Measurements from ENCODE around the gene IGFBP6.
A peak's percentile ranks its signal among the peaks of the same experiment; 100 is the strongest.
"Not testable (repeated sequence)": the region's sequence is repeated elsewhere in the genome, so short reads cannot be mapped to it uniquely, and the experiment has no call there.

The IGFBP6 gene

GRCh38 chr12:53091756-53092155 is 5.7 kb upstream of the IGFBP6 start:
- Histone ChIP-seq H3K79me1 (ENCODE audit: low read depth, low read length) (no peaks in the 10 kb centered on the region), H3K4me1 (ENCODE audit: control insufficient read depth in 2 of 2, insufficient read depth in 1 of 2, low read depth in 1 of 2, low read length in 2 of 2) (peaks cover 0 to 7% of the 10 kb centered on the region in 2 donors), H3K23ac (ENCODE audit: low read depth, low read length, poor library complexity) (no peak overlapping the region), H3K36me3 (replicated peaks in 1 of 2; ENCODE audit: control insufficient read depth in 2 of 2, insufficient read depth in 2 of 2, low read length in 2 of 2) (no peaks in the 10 kb centered on the region), H3K9me3 (replicated peaks in 1 of 2; ENCODE audit: control insufficient read depth in 2 of 2, insufficient read depth in 1 of 2, low read depth in 1 of 2, low read length in 2 of 2) (no peaks in the 10 kb centered on the region), H3K4ac (ENCODE audit: low read length) (no peak overlapping the region), H3K14ac (ENCODE audit: low read length) (no peak overlapping the region), H4K91ac (ENCODE audit: low read depth, low read length, poor library complexity) (no peak overlapping the region), H3K4me3 (ENCODE audit: low read length in 2 of 2) (no peak overlapping the region), H3K27ac (replicated peaks; ENCODE audit: low read length) (no peak overlapping the region), H2BK15ac (ENCODE audit: low read length) (no peak overlapping the region), H3K18ac (ENCODE audit: low read length) (no peak overlapping the region), H2BK120ac (ENCODE audit: low read depth, low read length) (no peak overlapping the region), H2AFZ (ENCODE audit: low read length) (no peak overlapping the region), H2BK12ac (ENCODE audit: low read length) (no peak overlapping the region), H3K4me2 (ENCODE audit: insufficient read depth, low read length, poor library complexity, severe bottlenecking) (no peak overlapping the region), H3K9ac (ENCODE audit: low read depth, low read length, poor library complexity) (no peak overlapping the region), H2BK5ac (ENCODE audit: low read length) (no peak overlapping the region), H4K8ac (ENCODE audit: low read depth, low read length) (no peak overlapping the region), H3K27me3 (ENCODE audit: control insufficient read depth in 3 of 3, insufficient read depth in 3 of 3, low read depth in 1 of 3, low read length in 3 of 3) (peaks cover 0 to 64% (median 5%) of the 10 kb centered on the region in 3 experiments), H2AK5ac (ENCODE audit: low read depth, low read length) (no peak overlapping the region)
- no CpG with 5 or more reads among the region's 6 CpGs for WGBS, 2 donors (ENCODE audit: extremely low coverage in 2 of 2, insufficient read length in 2 of 2, insufficient replicate concordance in 1 of 2)
- DNase-seq (ENCODE audit: low spot score): no peak

GRCh38 chr12:53093777-53094393 is 3.6 kb upstream of the IGFBP6 start:
- H3K4me3 ChIP-seq (ENCODE audit: low read length in 2 of 2): peak overlapping the region in 1 of 2 donors; percentile 30
- peaks cover 7 to 14% of the 10 kb centered on the region in 2 donors for H3K4me1 ChIP-seq (ENCODE audit: control insufficient read depth in 2 of 2, insufficient read depth in 1 of 2, low read depth in 1 of 2, low read length in 2 of 2)
- no CpG with 5 or more reads among the region's 6 CpGs for WGBS, 2 donors (ENCODE audit: extremely low coverage in 2 of 2, insufficient read length in 2 of 2, insufficient replicate concordance in 1 of 2)
- H2BK5ac ChIP-seq (ENCODE audit: low read length): no peak overlapping the region
- H3K23ac ChIP-seq (ENCODE audit: low read depth, low read length, poor library complexity): no peak overlapping the region
- H3K4ac ChIP-seq (ENCODE audit: low read length): no peak overlapping the region
- H2BK12ac ChIP-seq (ENCODE audit: low read length): no peak overlapping the region
- H4K8ac ChIP-seq (ENCODE audit: low read depth, low read length): no peak overlapping the region
- no peak overlapping the region for H4K91ac ChIP-seq (ENCODE audit: low read depth, low read length, poor library complexity)
- no peaks in the 10 kb centered on the region for H3K79me1 ChIP-seq (ENCODE audit: low read depth, low read length)
- DNase-seq (ENCODE audit: low spot score): no peak
- no peak overlapping the region for H2BK15ac ChIP-seq (ENCODE audit: low read length)
- no peak overlapping the region for H2BK120ac ChIP-seq (ENCODE audit: low read depth, low read length)
- H3K9me3 ChIP-seq (replicated peaks in 1 of 2; ENCODE audit: control insufficient read depth in 2 of 2, insufficient read depth in 1 of 2, low read depth in 1 of 2, low read length in 2 of 2): no peaks in the 10 kb centered on the region
- no peak overlapping the region for H3K4me2 ChIP-seq (ENCODE audit: insufficient read depth, low read length, poor library complexity, severe bottlenecking)
- no peak overlapping the region for H2AK5ac ChIP-seq (ENCODE audit: low read depth, low read length)
- H3K9ac ChIP-seq (ENCODE audit: low read depth, low read length, poor library complexity): no peak overlapping the region
- no peak overlapping the region for H3K18ac ChIP-seq (ENCODE audit: low read length)
- no peaks in the 10 kb centered on the region for H3K36me3 ChIP-seq (replicated peaks in 1 of 2; ENCODE audit: control insufficient read depth in 2 of 2, insufficient read depth in 2 of 2, low read length in 2 of 2)
- H3K14ac ChIP-seq (ENCODE audit: low read length): no peak overlapping the region
- peaks cover 4 to 80% (median 26%) of the 10 kb centered on the region in 3 experiments for H3K27me3 ChIP-seq (ENCODE audit: control insufficient read depth in 3 of 3, insufficient read depth in 3 of 3, low read depth in 1 of 3, low read length in 3 of 3)
- no peak overlapping the region for H2AFZ ChIP-seq (ENCODE audit: low read length)
- H3K27ac ChIP-seq (replicated peaks; ENCODE audit: low read length): no peak overlapping the region

DNA sequence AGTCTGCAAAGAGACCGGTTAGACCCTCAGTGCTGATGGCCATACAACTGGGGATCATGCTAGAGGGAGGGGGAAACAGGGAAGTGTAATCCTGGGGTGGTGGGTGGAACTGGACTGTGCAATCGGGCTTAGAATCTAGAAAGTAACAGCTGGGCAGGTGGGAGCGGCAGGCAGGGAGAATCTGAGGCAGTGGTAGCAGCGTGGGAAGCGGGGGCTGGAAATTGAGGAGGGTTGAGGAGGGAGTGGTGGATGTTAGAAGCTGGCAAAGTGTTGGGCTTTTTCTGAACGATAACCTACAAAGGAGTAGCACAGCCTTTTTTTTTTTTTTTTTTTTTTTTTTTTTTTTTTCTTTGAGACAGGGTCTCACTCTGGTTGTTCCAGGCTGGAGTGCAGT is 3.1 kb upstream of the IGFBP6 start:
- Histone ChIP-seq H2BK15ac (ENCODE audit: low read length) (no peak overlapping the region), H3K27me3 (ENCODE audit: control insufficient read depth in 3 of 3, insufficient read depth in 3 of 3, low read depth in 1 of 3, low read length in 3 of 3) (peaks cover 4 to 85% (median 31%) of the 10 kb centered on the region in 3 experiments), H3K79me1 (ENCODE audit: low read depth, low read length) (no peaks in the 10 kb centered on the region), H3K4me3 (ENCODE audit: low read length in 2 of 2) (peak overlapping the region in 1 of 2 donors; percentile 30), H4K91ac (ENCODE audit: low read depth, low read length, poor library complexity) (no peak overlapping the region), H3K4me1 (ENCODE audit: control insufficient read depth in 2 of 2, insufficient read depth in 1 of 2, low read depth in 1 of 2, low read length in 2 of 2) (peaks cover 7 to 17% of the 10 kb centered on the region in 2 donors), H2AK5ac (ENCODE audit: low read depth, low read length) (no peak overlapping the region), H3K14ac (ENCODE audit: low read length) (no peak overlapping the region), H2BK5ac (ENCODE audit: low read length) (no peak overlapping the region), H3K18ac (ENCODE audit: low read length) (no peak overlapping the region), H2BK12ac (ENCODE audit: low read length) (no peak overlapping the region), H3K36me3 (replicated peaks in 1 of 2; ENCODE audit: control insufficient read depth in 2 of 2, insufficient read depth in 2 of 2, low read length in 2 of 2) (no peaks in the 10 kb centered on the region), H3K9me3 (replicated peaks in 1 of 2; ENCODE audit: control insufficient read depth in 2 of 2, insufficient read depth in 1 of 2, low read depth in 1 of 2, low read length in 2 of 2) (no peaks in the 10 kb centered on the region), H3K4me2 (ENCODE audit: insufficient read depth, low read length, poor library complexity, severe bottlenecking) (no peak overlapping the region), H3K27ac (replicated peaks; ENCODE audit: low read length) (no peak overlapping the region), H4K8ac (ENCODE audit: low read depth, low read length) (no peak overlapping the region), H3K23ac (ENCODE audit: low read depth, low read length, poor library complexity) (no peak overlapping the region), H2AFZ (ENCODE audit: low read length) (no peak overlapping the region), H2BK120ac (ENCODE audit: low read depth, low read length) (no peak overlapping the region), H3K9ac (ENCODE audit: low read depth, low read length, poor library complexity) (no peak overlapping the region), H3K4ac (ENCODE audit: low read length) (no peak overlapping the region)
- WGBS, 2 donors (ENCODE audit: extremely low coverage in 2 of 2, insufficient read length in 2 of 2, insufficient replicate concordance in 1 of 2): no CpG with 5 or more reads among the region's 6 CpGs
- no peak for DNase-seq (ENCODE audit: low spot score)

- H3K4me3 ChIP-seq (ENCODE audit: low read length in 2 of 2): not testable (repeated sequence)
Measured at GRCh38 chr12:53094796-53095595, 2.5 kb upstream of the IGFBP6 start.

More at GRCh38 chr12:53094796-53095595, 2.5 kb upstream of the IGFBP6 start:
- H4K91ac ChIP-seq (ENCODE audit: low read depth, low read length, poor library complexity); H2BK120ac ChIP-seq (ENCODE audit: low read depth, low read length); H2AK5ac ChIP-seq (ENCODE audit: low read depth, low read length); H2BK12ac ChIP-seq (ENCODE audit: low read length); H2BK5ac ChIP-seq (ENCODE audit: low read length); H2AFZ ChIP-seq (ENCODE audit: low read length); H3K14ac ChIP-seq (ENCODE audit: low read length); DNase-seq (ENCODE audit: low spot score); H3K9ac ChIP-seq (ENCODE audit: low read depth, low read length, poor library complexity); H3K4ac ChIP-seq (ENCODE audit: low read length); H3K9me3 ChIP-seq (replicated peaks in 1 of 2; ENCODE audit: control insufficient read depth in 2 of 2, insufficient read depth in 1 of 2, low read depth in 1 of 2, low read length in 2 of 2); H4K8ac ChIP-seq (ENCODE audit: low read depth, low read length); H3K36me3 ChIP-seq (replicated peaks in 1 of 2; ENCODE audit: control insufficient read depth in 2 of 2, insufficient read depth in 2 of 2, low read length in 2 of 2); H3K23ac ChIP-seq (ENCODE audit: low read depth, low read length, poor library complexity); H3K79me1 ChIP-seq (ENCODE audit: low read depth, low read length); H3K18ac ChIP-seq (ENCODE audit: low read length); H3K4me2 ChIP-seq (ENCODE audit: insufficient read depth, low read length, poor library complexity, severe bottlenecking); H2BK15ac ChIP-seq (ENCODE audit: low read length); H3K27ac ChIP-seq (replicated peaks; ENCODE audit: low read length): not testable (repeated sequence)
- Histone ChIP-seq H3K4me1 (ENCODE audit: control insufficient read depth in 2 of 2, insufficient read depth in 1 of 2, low read depth in 1 of 2, low read length in 2 of 2) (peaks cover 7 to 17% of the 10 kb centered on the region in 2 donors), H3K27me3 (ENCODE audit: control insufficient read depth in 3 of 3, insufficient read depth in 3 of 3, low read depth in 1 of 3, low read length in 3 of 3) (peaks cover 4 to 85% (median 31%) of the 10 kb centered on the region in 3 experiments)
- WGBS, 2 donors (ENCODE audit: extremely low coverage in 2 of 2, insufficient read length in 2 of 2, insufficient replicate concordance in 1 of 2): no CpG with 5 or more reads among the region's 5 CpGs
